OCI-LY7 (cell line): ENCODE measurements around the gene FCRL6.

ENCODE experiments used
- CTCF ChIP-seq: fragments of 200-600 bp; sonication (generic); conservative IDR thresholded peaks from 2 replicates; pipeline ENCODE4 v1.5.1; 2014; ENCODE audit warnings: mild to moderate bottlenecking, antibody characterized with exemption, low read length, moderate library complexity, mixed read lengths
- EZH2phosphoT487 ChIP-seq: fragments of 200-600 bp; sonication (generic); IDR thresholded peaks from 2 replicates; pipeline ENCODE4 v1.6.1; 2018; ENCODE audit warnings: low read depth, borderline replicate concordance, mild to moderate bottlenecking, mixed run types, antibody characterized with exemption, low read length, moderate library complexity, mixed read lengths

GRCh38 chr1:159774465-159774864 lies 27.7 kb upstream of the FCRL6 start:
- TF ChIP-seq CTCF (no peak), EZH2phosphoT487 (no peak)
